HepG2 (cell line): ENCODE measurements around the gene UQCR11. TPM values are rescaled to one million over a fixed set of nuclear protein-coding genes. Genes with fewer than 3 reads are reported as not detected.

Experiments
- ARHGAP35 ChIP-seq: sonication (generic); formaldehyde crosslinking; IDR thresholded peaks from 2 replicates; pipeline ENCODE4 v1.9.0; 2022; ENCODE audit warnings: mild to moderate bottlenecking, inconsistent platforms, moderate library complexity, missing genetic modification reagents, borderline replicate concordance
- CBX1 ChIP-seq: IDR thresholded peaks from one replicate; pipeline ENCODE4 v1.6.1; 2016; ENCODE audit warnings: antibody characterized with exemption, low read depth
- FOXJ3 ChIP-seq: sonication (generic); formaldehyde crosslinking; IDR thresholded peaks from 2 replicates; pipeline ENCODE4 v1.4.0; 2020; ENCODE audit warnings: missing genetic modification reagents, mild to moderate bottlenecking, borderline replicate concordance
- JDP2 ChIP-seq: sonication (generic); formaldehyde crosslinking; IDR thresholded peaks from 2 replicates; pipeline ENCODE4 v1.8.1; 2022; ENCODE audit warnings: missing genetic modification reagents, borderline replicate concordance
- LCORL ChIP-seq, 2 experiments: fragments of 450-650 bp in 1 of 2; sonication (generic) in 1 of 2; formaldehyde crosslinking in 1 of 2; IDR thresholded peaks; 2 replicates each; pipeline versions ENCODE4 v1.5.0 to v1.6.1; 2017 to 2020; ENCODE audit warnings: antibody characterized with exemption in 1 of 2, missing genetic modification reagents in 1 of 2
- MTF2 ChIP-seq: sonication (generic); formaldehyde crosslinking; IDR thresholded peaks from 2 replicates; pipeline ENCODE4 v1.5.0; 2020; ENCODE audit warnings: missing genetic modification reagents, borderline replicate concordance
- NR2F1 ChIP-seq, 2 experiments: fragments of 450-650 bp in 1 of 2; formaldehyde crosslinking in 1 of 2; IDR thresholded peaks; 2 replicates each; pipeline versions ENCODE4 v1.5.0 to v1.6.1; 2016 to 2020; ENCODE audit warnings: mild to moderate bottlenecking in 1 of 2, missing compliant biosample characterization in 1 of 2, missing genetic modification reagents in 1 of 2, moderate library complexity in 1 of 2
- RFXANK ChIP-seq: IDR thresholded peaks from 2 replicates; pipeline ENCODE4 v1.6.1; 2016
- SIX4 ChIP-seq: sonication (generic); formaldehyde crosslinking; IDR thresholded peaks from 2 replicates; pipeline ENCODE4 v1.4.0; 2020; ENCODE audit warnings: missing genetic modification reagents
- UBTF ChIP-seq: sonication (generic); formaldehyde crosslinking; IDR thresholded peaks from 2 replicates; pipeline ENCODE4 v1.4.0; 2020; ENCODE audit warnings: mild to moderate bottlenecking, missing genetic modification reagents
- ZBTB25 ChIP-seq: IDR thresholded peaks from 2 replicates; pipeline ENCODE4 v1.6.1; 2018; ENCODE audit warnings: missing genetic modification reagents
- ZBTB44 ChIP-seq: sonication (generic); formaldehyde crosslinking; IDR thresholded peaks from 2 replicates; pipeline ENCODE4 v1.4.0; 2020; ENCODE audit warnings: missing genetic modification reagents
- ZC3H13 ChIP-seq: sonication (generic); formaldehyde crosslinking; IDR thresholded peaks from 2 replicates; pipeline ENCODE4 v1.8.1; 2023; ENCODE audit warnings: mild to moderate bottlenecking, missing genetic modification reagents, moderate library complexity
- ZIK1 ChIP-seq: sonication (generic); formaldehyde crosslinking; IDR thresholded peaks from 2 replicates; pipeline ENCODE4 v1.5.0; 2020; ENCODE audit warnings: mild to moderate bottlenecking, low read depth, missing genetic modification reagents, borderline replicate concordance
- ZNF234 ChIP-seq: sonication (generic); formaldehyde crosslinking; conservative IDR thresholded peaks from 2 replicates; pipeline ENCODE4 v1.5.1; 2020; ENCODE audit warnings: mild to moderate bottlenecking, missing genetic modification reagents
- ZNF441 ChIP-seq: sonication (generic); formaldehyde crosslinking; IDR thresholded peaks from 2 replicates; pipeline ENCODE4 v1.7.0; 2021; ENCODE audit warnings: missing genetic modification reagents, borderline replicate concordance
- ZNF567 ChIP-seq: sonication (generic); formaldehyde crosslinking; IDR thresholded peaks from 2 replicates; pipeline ENCODE4 v1.8.1; 2023; ENCODE audit warnings: mild to moderate bottlenecking, missing genetic modification reagents, borderline replicate concordance
- ZNF605 ChIP-seq: sonication (generic); formaldehyde crosslinking; IDR thresholded peaks from 2 replicates; pipeline ENCODE4 v1.8.0; 2022; ENCODE audit warnings: mild to moderate bottlenecking, missing genetic modification reagents
- ZNF709 ChIP-seq: sonication (generic); formaldehyde crosslinking; IDR thresholded peaks from 2 replicates; pipeline ENCODE4 v1.5.0; 2020; ENCODE audit warnings: mild to moderate bottlenecking, missing genetic modification reagents
- ZNF777 ChIP-seq: sonication (generic); formaldehyde crosslinking; IDR thresholded peaks from 2 replicates; pipeline ENCODE4 v1.4.0; 2020; ENCODE audit warnings: missing genetic modification reagents
- ZSCAN29 ChIP-seq: sonication (generic); formaldehyde crosslinking; conservative IDR thresholded peaks from 2 replicates; pipeline ENCODE4 v1.4.0; 2020; ENCODE audit warnings: mild to moderate bottlenecking, missing genetic modification reagents
- polyA plus RNA-seq, 8 experiments: library from polyadenylated mRNA; depleted of rRNA in 3 of 8; stranded (reverse) in 7 of 8; unstranded in 1 of 8; fragments of >200 nt; fragmentation: Illumina TruSeq in 4 of 8; extraction: Trizol in 4 of 8; gene quantifications; 2 replicates each; pipeline versions ENCODE4 v1.2.1 to v1.2.3, GENCODE V29; 2011 to 2016; ENCODE audit warnings: low read depth in 4 of 8, missing spikeins in 1 of 8, mixed read lengths in 1 of 8; ENCODE audit not compliant: insufficient read depth in 1 of 8
- total RNA-seq, 5 experiments: library from RNA; depleted of rRNA; stranded (reverse); fragments of >200 nt; fragmentation: Illumina TruSeq; extraction: Trizol; gene quantifications; 2 replicates each; pipeline ENCODE4 v1.2.3, GENCODE V29; 2016; ENCODE audit warnings: low read depth in 1 of 5
- TF ChIP-seq, protein P1 (sequence below): IDR thresholded peaks from 2 replicates; pipeline ENCODE4 v1.6.1; 2016; ENCODE audit warnings: missing genetic modification reagents, missing compliant biosample characterization
- TF ChIP-seq, protein P2 (sequence below): IDR thresholded peaks from 2 replicates; pipeline ENCODE4 v1.6.1; 2016; ENCODE audit warnings: missing compliant biosample characterization, missing genetic modification reagents, borderline replicate concordance

UQCR11 gene
- total and polyA plus RNA-seq, 2 of the 13 experiments (the other 11 are each of a cell fraction or from before 2014, with no cell fraction given): 125 to 214 TPM

DNA sequence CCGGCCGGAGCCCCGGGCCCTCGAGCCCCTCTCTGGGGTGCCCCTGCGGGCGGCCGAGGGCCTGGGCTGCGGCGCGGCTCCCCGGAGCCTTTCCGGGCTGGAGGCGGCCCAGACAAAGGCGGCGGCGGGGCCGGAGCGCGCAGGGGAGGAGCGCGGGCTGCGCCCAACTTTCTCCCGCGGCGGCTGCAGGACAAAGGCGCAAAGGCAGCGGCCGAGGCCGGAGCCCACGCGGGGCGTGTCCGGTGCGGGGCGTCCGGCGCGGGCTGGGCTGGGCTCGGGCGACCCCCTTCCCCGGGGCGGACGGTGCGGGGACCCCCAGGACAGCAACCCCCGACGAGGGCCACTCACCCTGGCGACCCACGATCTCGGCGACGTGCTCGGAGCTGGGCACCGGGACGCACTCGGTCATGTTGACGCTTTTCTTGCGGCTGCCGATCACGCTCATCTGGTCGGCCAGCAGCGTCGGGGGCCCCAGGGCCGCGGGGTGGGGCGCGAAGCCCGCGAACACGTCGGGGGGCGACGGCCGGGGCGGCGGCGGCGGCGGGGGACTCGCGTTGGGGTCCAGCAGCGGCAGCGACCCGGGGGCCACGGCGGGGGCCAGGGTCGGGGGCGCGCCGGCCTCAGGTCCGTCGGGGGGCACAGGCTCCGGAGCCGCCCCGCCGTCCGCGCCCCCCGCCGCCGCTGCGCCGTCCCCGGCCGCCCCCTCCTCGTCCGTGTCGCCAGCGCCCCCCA, 38.0 kb downstream of the UQCR11 start (continued):
- no peak for TF ChIP-seq ZNF567 (CRISPR knock-in tag)
- TF ChIP-seq ZBTB25 (CRISPR knock-in tag): no peak
- no peak for TF ChIP-seq SIX4 (CRISPR knock-in tag)
- no peak for TF ChIP-seq ZC3H13 (CRISPR knock-in tag)
- TF ChIP-seq NR2F1 (CRISPR knock-in tag; IDR thresholded peaks at IDR 0.05): no peak
- peak; percentile 95 for TF ChIP-seq ZNF777
- no peak for TF ChIP-seq ARHGAP35 (CRISPR knock-in tag)
- TF ChIP-seq ZIK1 (CRISPR knock-in tag): 0 out of 2 replicates have a peak, but pooled peaks have one; percentile 43
- no peak for TF ChIP-seq CBX1
- no peak for TF ChIP-seq FOXJ3 (CRISPR knock-in tag)
- TF ChIP-seq LCORL (IDR thresholded peaks at IDR 0.05): no peak
- TF ChIP-seq LCORL (CRISPR knock-in tag; IDR thresholded peaks at IDR 0.05): no peak
- TF ChIP-seq ZNF234 (CRISPR knock-in tag): no peak
- TF ChIP-seq, protein P1, sequence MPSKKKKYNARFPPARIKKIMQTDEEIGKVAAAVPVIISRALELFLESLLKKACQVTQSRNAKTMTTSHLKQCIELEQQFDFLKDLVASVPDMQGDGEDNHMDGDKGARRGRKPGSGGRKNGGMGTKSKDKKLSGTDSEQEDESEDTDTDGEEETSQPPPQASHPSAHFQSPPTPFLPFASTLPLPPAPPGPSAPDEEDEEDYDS (CRISPR knock-in tag): no peak
- peak; percentile 61; the same call in 1 of the 2 replicates for TF ChIP-seq UBTF (CRISPR knock-in tag)
- TF ChIP-seq MTF2 (CRISPR knock-in tag): no peak
- no peak for TF ChIP-seq ZSCAN29
- TF ChIP-seq ZNF441 (CRISPR knock-in tag): no peak
- TF ChIP-seq RFXANK (CRISPR knock-in tag): no peak
- no peak for TF ChIP-seq ZNF709 (CRISPR knock-in tag)
- TF ChIP-seq ZBTB44 (CRISPR knock-in tag): no peak
- TF ChIP-seq, protein P2, sequence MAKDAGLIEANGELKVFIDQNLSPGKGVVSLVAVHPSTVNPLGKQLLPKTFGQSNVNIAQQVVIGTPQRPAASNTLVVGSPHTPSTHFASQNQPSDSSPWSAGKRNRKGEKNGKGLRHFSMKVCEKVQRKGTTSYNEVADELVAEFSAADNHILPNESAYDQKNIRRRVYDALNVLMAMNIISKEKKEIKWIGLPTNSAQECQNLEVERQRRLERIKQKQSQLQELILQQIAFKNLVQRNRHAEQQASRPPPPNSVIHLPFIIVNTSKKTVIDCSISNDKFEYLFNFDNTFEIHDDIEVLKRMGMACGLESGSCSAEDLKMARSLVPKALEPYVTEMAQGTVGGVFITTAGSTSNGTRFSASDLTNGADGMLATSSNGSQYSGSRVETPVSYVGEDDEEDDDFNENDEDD: peak; percentile 51; the same call in 1 of the 2 replicates
- no peak for TF ChIP-seq ZNF605 (CRISPR knock-in tag)
- no peak for TF ChIP-seq JDP2
